Omental fat pad (tissue), 4 donors: ENCODE measurements around the gene SLC6A16. TPM values are rescaled to one million over a fixed set of nuclear protein-coding genes. Genes with fewer than 3 reads are reported as not detected.

Experiments
- ATAC-seq: fragments of 150-250 bp; one replicate; pipeline ENCODE4 v1.9.1; 2016; ENCODE audit warnings: mild to moderate bottlenecking, moderate library complexity; ENCODE audit not compliant: low FRiP score
- DNase-seq: peaks from one replicate; pipeline ENCODE4 v3.0.0-alpha.2; 2019; ENCODE audit warnings: low spot score
- total RNA-seq, 4 donors: library from RNA; depleted of rRNA; stranded (reverse); fragments of >200 nt; gene quantifications; one replicate each; pipeline ENCODE4 v1.1.0, GENCODE V29; 2016
- TF ChIP-seq, protein P1 (sequence below), 3 donors: fragments of 450-650 bp; IDR thresholded peaks; one replicate each; pipeline ENCODE4 v1.5.1; 2016 to 2017; ENCODE audit warnings: antibody characterized with exemption in 3 of 3, mild to moderate bottlenecking in 3 of 3, moderate library complexity in 2 of 3

Gene SLC6A16
- total RNA-seq, 4 donors from 2014 or later = 1.0 to 5.7 (median 1.4) TPM

DNA sequence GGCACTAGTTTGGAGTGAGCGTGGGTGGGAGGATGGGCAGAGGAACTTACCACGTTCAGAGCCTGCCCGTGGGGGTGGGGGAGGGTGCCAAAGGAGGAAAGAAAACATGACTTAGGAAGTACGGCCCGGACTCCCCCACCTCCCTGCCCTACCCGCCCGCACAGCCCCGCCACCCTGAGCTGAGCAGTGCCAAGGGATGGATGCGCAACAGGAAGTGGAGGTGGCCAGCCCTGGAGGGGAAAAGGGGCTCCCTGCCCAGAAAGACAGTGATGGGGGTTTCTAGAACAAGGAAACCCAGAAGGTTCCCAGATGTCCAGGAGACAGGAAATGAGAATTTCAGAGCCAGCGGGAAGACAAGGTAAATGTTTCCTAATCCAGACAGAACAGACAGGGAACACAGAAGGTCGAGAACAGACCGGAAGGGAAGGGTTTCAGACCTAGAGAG, 30.9 kb upstream of the SLC6A16 start:
- TF ChIP-seq, protein P1, sequence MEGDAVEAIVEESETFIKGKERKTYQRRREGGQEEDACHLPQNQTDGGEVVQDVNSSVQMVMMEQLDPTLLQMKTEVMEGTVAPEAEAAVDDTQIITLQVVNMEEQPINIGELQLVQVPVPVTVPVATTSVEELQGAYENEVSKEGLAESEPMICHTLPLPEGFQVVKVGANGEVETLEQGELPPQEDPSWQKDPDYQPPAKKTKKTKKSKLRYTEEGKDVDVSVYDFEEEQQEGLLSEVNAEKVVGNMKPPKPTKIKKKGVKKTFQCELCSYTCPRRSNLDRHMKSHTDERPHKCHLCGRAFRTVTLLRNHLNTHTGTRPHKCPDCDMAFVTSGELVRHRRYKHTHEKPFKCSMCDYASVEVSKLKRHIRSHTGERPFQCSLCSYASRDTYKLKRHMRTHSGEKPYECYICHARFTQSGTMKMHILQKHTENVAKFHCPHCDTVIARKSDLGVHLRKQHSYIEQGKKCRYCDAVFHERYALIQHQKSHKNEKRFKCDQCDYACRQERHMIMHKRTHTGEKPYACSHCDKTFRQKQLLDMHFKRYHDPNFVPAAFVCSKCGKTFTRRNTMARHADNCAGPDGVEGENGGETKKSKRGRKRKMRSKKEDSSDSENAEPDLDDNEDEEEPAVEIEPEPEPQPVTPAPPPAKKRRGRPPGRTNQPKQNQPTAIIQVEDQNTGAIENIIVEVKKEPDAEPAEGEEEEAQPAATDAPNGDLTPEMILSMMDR (IDR thresholded peaks at IDR 0.05) = no peak
- ATAC-seq = peak; percentile 66
- DNase-seq = no peak

DNA sequence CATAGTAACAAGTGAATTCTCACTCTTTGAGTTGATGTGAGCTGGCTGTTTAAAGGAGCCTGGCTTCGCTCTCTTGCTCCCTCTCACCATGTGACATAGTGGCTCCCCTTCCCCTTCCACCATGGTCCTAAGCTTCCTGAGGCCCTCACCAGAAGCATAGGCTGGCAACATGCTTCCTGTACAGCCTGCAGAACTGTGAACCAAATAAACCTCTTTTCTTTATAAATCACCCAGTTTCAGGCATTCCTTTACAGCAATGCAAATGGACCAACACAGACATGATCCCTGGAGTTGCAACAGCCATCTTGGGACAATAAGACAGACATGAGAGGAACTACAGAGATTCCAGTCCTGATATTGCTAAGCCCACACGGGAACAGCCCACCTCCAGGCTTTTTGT, 24.6 kb upstream of the SLC6A16 start:
- TF ChIP-seq, protein P1 (IDR thresholded peaks at IDR 0.05) = no peak
- ATAC-seq = no peak
- DNase-seq = no peak

DNA sequence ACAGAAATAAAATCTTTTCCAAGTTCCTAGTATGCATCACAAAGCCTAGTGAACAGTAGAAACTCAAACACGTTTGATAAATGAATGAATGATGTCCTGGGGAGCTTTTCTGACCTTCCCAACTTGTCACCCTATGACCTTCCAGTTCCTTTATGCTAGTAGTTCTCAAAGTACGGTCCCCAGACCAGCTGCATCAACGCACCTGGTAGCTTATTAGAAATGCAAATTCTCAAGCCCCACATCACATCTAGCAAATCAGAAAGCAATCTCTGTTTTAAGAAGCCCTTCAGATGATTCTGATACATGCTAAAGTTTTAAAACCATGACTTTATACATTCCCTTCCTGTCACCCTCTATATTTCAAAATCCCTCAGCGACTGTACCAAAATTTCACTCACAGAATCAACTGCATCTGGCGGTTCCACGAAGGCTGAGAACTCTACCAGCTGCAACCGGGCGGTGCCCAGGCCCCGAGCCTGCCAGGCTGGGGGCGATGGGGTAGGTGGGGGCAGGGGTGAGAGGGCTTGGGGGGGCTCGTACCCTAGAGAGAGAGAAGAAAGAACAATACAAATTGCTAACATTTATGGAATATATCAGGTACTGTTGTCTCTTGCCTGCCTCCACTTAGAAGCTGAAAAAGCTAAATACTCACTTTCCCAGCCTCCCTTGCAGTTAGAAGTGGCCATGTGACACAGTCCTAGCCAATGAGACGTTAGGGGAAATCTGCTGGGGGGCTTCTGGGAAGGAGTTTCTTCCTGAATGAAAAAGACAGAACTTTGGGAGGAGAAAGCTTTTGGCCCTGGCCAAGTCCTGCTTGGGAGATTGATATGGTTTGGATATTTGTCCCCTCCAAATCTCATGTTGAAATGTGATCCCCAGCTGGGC, 23.6 kb upstream of the SLC6A16 start:
- no peak for DNase-seq
- no peak for ATAC-seq
- TF ChIP-seq, protein P1 (IDR thresholded peaks at IDR 0.05) = no peak

DNA sequence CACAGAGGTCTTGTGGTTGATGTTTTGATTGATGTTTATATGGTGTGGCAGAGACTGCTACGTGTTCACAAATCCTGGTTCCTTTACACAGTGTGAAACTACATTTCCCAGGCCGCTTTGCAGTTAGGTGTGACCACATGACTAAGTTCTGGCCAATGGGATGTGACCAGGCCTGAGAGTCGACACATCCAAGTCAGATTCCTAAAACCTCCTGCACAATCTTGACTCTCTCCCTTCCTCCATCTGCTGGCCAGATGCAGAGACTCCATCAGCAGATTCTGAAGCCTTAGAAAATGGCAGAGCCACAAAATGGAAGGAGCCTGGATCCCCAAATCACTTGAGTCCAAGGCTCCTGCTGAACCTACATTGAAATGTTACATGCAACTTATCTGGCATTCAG, 22.8 kb upstream of the SLC6A16 start:
- ATAC-seq = peak; percentile 29
- TF ChIP-seq, protein P1 (IDR thresholded peaks at IDR 0.05) = no peak
- DNase-seq = no peak

DNA sequence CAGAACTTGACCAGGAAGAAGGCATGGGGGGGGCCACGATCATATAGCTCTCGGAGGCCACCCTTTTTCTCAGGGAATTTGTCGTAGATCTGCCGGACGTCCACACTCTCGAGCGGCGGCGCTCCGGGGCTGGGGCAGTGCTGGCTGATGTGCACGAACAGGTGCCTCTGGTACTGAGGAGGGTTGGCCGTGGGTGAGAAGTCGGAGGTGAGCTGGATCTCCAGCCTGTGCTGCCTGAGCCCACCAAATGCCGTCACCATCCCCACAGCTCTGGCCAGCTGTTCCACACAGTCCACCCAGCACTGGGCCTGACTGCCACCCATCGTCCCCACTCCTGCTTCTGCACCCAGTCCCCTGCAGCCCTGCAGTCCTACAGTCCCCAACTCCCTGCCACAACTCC, 22.2 kb upstream of the SLC6A16 start:
- ATAC-seq (no peak), DNase-seq (no peak)
- TF ChIP-seq, protein P1 (IDR thresholded peaks at IDR 0.05) = no peak

DNA sequence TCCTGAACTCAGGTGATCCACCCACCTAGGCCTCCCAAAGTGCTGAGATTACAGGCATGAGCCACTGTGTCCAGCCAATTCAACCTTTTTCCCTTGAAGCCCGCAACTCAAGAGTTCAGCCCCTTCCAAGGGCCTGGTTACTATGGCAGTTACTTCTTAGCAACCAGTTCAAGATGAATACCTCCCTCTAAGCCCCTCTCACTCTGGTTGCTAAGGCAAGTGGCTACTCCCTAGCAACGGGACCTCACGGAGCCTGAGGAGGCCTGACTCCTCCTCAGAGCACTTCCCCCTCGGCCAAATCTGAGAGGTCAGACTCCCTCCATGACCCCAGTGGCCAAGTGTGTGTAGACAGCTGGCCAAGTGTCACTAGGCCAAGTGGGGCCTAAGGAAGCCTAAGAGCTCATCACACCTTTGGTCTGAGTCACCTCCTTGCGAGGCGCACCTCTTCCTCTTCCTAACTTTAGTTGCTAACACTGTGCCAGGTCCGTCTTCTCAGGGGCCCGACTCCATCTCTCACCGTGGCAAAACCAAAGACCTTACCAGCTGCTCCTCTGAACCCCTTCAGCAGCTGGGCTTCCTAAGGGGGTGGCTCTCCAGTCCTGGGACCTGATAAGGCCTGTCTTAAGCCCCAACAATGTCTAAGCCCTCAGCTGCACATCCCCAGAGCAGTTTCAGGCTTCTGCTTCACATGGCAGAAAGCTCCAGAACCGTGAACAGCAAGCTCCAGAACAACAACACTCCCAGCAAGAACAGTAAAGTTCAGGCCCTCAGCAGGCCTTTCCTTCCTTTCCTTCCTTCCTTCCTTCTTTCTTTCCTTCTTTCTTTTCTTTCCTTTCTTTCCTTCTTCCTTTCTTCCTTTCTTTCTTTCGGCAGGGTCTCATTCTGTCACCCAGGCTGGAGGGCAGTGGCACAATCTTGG, 19.8 kb upstream of the SLC6A16 start:
- no peak for ATAC-seq
- DNase-seq = no peak
- TF ChIP-seq, protein P1 (IDR thresholded peaks at IDR 0.05) = no peak
